AG04450 (cell line): Measurements from ENCODE around the gene CFH. TPM values are rescaled to one million over a fixed set of nuclear protein-coding genes. Genes with fewer than 3 reads are reported as not detected.

Experiments
- CTCF ChIA-PET: fragments of 300-600, 350-600 bp; formaldehyde crosslinking; extraction: SDS; loops from one replicate; lab custom pipeline; 2022; ENCODE audit warnings: antibody characterized with exemption, inconsistent platforms; lab: Charles Lee
- POLR2A ChIA-PET: fragments of 350-600 bp; formaldehyde crosslinking; extraction: SDS; loops from one replicate; lab custom pipeline; 2021; ENCODE audit warnings: antibody characterized with exemption, inconsistent platforms; lab: Yijun Ruan, JAX
- DNase-seq: peaks from one replicate; pipeline ENCODE4 v3.0.0-alpha.2; 2011; ENCODE audit warnings: low read depth, low spot score
- H3K27ac ChIP-seq: one replicate; pipeline ENCODE4 v1.5.1; 2012; ENCODE audit warnings: low read depth, low read length, control low read depth
- H3K27me3 ChIP-seq: one replicate; pipeline ENCODE4 v1.6.0; 2012; ENCODE audit warnings: low read length; ENCODE audit not compliant: control insufficient read depth, insufficient read depth
- H3K4me3 ChIP-seq: 2 replicates; pipeline ENCODE4 v1.5.1; 2011; ENCODE audit warnings: mild to moderate bottlenecking, low read depth, low read length, control low read depth
- H3K9me3 ChIP-seq: 2 replicates; pipeline ENCODE4 v1.5.1; 2012; ENCODE audit warnings: low read length; ENCODE audit not compliant: control insufficient read depth, insufficient read depth
- polyA plus RNA-seq: library from polyadenylated mRNA; depleted of rRNA; stranded (reverse); fragments of >200 nt; gene quantifications from 2 replicates; pipeline ENCODE4 v1.2.3, GENCODE V29; 2011
- TF ChIP-seq, protein P1 (sequence below): IDR thresholded peaks from 2 replicates; pipeline ENCODE4 v1.5.1; 2011; ENCODE audit warnings: low read depth, low read length, control low read depth, inconsistent platforms

Gene CFH
- polyA plus RNA-seq, 1 experiment = 37.8 TPM

DNA sequence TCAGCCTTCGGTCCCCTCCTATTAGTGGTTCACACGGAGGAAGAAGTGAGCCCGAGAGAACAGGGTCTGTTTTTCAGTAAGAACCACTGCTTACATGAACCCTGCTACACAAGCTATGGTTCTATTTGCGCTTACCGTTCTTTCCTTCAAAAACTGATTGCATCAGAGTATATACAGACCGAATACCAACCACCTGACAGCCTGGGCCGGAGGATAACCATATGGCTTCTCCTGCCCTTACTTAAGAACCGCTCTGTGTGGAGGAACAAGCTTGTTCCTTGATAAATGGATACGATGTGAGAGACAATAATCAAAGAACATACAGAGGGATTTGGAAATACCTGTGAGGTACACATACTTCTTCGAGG, 42.5 kb upstream of the CFH start:
- H3K27ac ChIP-seq = no peak overlapping the region
- H3K27me3 ChIP-seq = no peaks in the 10 kb centered on the region
- H3K4me3 ChIP-seq = peak overlapping the region; percentile 76
- H3K9me3 ChIP-seq = no peaks in the 10 kb centered on the region; the same call in 1 of the 2 replicates
- TF ChIP-seq, protein P1, sequence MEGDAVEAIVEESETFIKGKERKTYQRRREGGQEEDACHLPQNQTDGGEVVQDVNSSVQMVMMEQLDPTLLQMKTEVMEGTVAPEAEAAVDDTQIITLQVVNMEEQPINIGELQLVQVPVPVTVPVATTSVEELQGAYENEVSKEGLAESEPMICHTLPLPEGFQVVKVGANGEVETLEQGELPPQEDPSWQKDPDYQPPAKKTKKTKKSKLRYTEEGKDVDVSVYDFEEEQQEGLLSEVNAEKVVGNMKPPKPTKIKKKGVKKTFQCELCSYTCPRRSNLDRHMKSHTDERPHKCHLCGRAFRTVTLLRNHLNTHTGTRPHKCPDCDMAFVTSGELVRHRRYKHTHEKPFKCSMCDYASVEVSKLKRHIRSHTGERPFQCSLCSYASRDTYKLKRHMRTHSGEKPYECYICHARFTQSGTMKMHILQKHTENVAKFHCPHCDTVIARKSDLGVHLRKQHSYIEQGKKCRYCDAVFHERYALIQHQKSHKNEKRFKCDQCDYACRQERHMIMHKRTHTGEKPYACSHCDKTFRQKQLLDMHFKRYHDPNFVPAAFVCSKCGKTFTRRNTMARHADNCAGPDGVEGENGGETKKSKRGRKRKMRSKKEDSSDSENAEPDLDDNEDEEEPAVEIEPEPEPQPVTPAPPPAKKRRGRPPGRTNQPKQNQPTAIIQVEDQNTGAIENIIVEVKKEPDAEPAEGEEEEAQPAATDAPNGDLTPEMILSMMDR = no peak
- no peak for DNase-seq
- CTCF ChIA-PET = interaction anchor here (1.0 to 1.7 kb wide), 4 partner anchors 15 to 254 kb away, joined by 3 to 8 read pairs (median 4); no protein-coding TSS in a partner anchor
- POLR2A ChIA-PET = no interaction called here

DNA sequence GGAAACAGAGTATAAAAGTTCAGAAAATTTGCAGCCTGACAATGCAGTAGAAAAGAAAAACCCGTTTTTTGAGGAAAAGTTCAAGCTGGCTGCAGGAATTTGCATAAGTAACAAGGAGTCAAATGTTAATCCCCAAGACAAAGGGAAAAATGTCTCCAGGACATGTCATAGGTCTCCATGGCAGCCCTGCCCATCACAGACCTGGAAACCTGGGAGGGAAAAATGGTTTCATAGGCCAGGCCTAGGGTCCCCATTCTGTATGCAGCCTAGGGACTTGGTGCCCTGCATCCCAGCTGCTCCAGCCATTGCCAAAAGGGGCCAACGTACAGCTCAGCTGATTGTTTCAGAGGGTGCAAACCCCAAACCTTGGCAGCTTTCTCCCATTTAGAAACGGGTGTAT, 40.0 kb upstream of the CFH start:
- TF ChIP-seq, protein P1 = no peak
- no peak for DNase-seq
- no peak overlapping the region for H3K4me3 ChIP-seq
- ChIA-PET CTCF (interaction anchor here (1.8 kb wide), 1 partner anchor 239 kb away, joined by 4 read pairs; no protein-coding TSS in a partner anchor), POLR2A (no interaction called here)
- H3K9me3 ChIP-seq = no peaks in the 10 kb centered on the region; the same call in 1 of the 2 replicates
- no peaks in the 10 kb centered on the region for H3K27me3 ChIP-seq
- H3K27ac ChIP-seq = no peak overlapping the region

DNA sequence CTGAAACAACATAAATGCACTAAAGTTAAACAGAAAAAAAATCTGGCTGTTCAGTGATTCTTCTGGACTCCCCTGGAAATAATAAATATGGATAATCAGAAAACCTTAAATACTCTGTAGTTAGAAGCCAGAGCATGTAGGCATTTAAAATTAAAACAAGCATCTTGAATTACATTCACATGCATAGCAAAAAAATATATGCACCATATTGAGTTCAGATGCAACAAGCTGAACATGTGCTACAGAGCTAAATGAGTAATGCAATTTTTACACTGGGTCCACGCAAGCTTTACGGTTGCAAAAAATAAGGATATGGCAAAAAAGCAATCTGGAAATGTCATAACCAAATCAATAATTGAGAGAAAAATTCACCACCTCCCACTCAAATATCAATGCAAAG, 32.1 kb upstream of the CFH start:
- CTCF ChIA-PET = interaction anchor here (0.6 kb wide), 1 partner anchor 302 kb away, joined by 3 read pairs; no protein-coding TSS in a partner anchor
- Histone ChIP-seq H3K4me3 (no peak overlapping the region), H3K27me3 (no peaks in the 10 kb centered on the region), H3K27ac (no peak overlapping the region), H3K9me3 (no peaks in the 10 kb centered on the region)
- TF ChIP-seq, protein P1 = no peak
- no peak for DNase-seq
- POLR2A ChIA-PET = no interaction called here

DNA sequence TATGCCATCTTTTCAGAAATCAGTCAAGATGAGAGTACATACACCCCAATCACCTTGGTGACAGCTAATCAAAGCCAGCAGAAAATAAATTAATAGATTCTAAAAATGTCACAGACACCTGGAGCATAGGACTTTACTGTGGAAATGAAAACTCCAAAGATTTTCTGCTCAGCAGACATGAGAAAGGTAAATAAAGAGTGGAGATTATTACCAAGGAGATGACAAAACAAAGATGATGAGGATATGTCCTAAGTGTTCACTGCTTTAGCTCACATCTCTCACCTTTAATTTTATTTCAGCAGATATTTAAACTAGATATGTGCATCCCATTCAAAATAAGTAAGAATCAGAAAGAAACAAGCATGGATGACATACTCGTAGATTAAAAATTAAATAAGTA, 28.8 kb upstream of the CFH start:
- CTCF ChIA-PET = no interaction called here
- no peak for DNase-seq
- Histone ChIP-seq H3K9me3 (no peaks in the 10 kb centered on the region), H3K27ac (no peak overlapping the region), H3K4me3 (no peak overlapping the region), H3K27me3 (no peaks in the 10 kb centered on the region)
- POLR2A ChIA-PET = no interaction called here
- TF ChIP-seq, protein P1 = no peak

GRCh38 chr1:196628838-196629237, 23.0 kb upstream of the CFH start:
- Histone ChIP-seq H3K27me3 (no peaks in the 10 kb centered on the region), H3K4me3 (no peak overlapping the region), H3K27ac (no peak overlapping the region), H3K9me3 (peaks cover 3% of the 10 kb centered on the region; the same call in 1 of the 2 replicates)
- CTCF ChIA-PET = no interaction called here
- no peak for DNase-seq
- TF ChIP-seq, protein P1 = no peak
- POLR2A ChIA-PET = no interaction called here
